Measurements from ENCODE around the gene TYMP. TPM values are rescaled to one million over a fixed set of nuclear protein-coding genes. Genes with fewer than 3 reads are reported as not detected.

Gene TYMP
- total RNA-seq, 4 donors from 2014 or later, result 18.5 to 55.1 (median 39.3) TPM

DNA sequence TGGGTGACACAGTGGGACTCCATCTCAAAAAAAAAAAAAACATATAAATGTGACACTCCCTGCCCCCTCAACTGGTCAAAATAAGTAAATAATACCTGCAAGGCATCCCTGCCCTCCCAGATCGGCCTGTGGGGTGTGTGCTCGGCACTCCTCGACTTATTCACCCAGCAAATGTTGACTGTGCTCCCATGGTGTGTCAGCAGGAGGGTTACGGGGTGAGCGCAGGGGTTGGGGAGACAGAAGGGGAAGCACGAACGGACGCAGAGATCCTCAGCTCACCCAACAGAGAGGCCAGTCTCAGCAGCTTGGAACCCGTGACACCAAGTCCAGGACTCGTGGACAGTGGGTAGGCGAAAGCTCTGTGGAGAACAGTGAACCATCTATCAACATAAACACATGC is 50.1 kb downstream of the TYMP start:
- Histone ChIP-seq H3K4me3 (no peak overlapping the region), H3K27ac (no peak overlapping the region), H3K4me1 (peaks cover 0 to 27% (median 6%) of the 10 kb centered on the region in 3 donors), H3K9me3 (no peaks in the 10 kb centered on the region), H3K36me3 (no peaks in the 10 kb centered on the region), H3K27me3 (peaks cover 61% of the 10 kb centered on the region)
- TF ChIP-seq EP300 (IDR thresholded peaks at IDR 0.05), result no peak
- TF ChIP-seq, protein P1, sequence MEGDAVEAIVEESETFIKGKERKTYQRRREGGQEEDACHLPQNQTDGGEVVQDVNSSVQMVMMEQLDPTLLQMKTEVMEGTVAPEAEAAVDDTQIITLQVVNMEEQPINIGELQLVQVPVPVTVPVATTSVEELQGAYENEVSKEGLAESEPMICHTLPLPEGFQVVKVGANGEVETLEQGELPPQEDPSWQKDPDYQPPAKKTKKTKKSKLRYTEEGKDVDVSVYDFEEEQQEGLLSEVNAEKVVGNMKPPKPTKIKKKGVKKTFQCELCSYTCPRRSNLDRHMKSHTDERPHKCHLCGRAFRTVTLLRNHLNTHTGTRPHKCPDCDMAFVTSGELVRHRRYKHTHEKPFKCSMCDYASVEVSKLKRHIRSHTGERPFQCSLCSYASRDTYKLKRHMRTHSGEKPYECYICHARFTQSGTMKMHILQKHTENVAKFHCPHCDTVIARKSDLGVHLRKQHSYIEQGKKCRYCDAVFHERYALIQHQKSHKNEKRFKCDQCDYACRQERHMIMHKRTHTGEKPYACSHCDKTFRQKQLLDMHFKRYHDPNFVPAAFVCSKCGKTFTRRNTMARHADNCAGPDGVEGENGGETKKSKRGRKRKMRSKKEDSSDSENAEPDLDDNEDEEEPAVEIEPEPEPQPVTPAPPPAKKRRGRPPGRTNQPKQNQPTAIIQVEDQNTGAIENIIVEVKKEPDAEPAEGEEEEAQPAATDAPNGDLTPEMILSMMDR (IDR thresholded peaks at IDR 0.05), result no peak
- TF ChIP-seq POLR2AphosphoS5 (IDR thresholded peaks at IDR 0.05), result no peak
- 60 to 75% methylated on average over 9 to 11 of the region's 11 CpGs for WGBS, 2 donors (ENCODE audit: low coverage in 1 of 2)
- no peak for ATAC-seq

DNA sequence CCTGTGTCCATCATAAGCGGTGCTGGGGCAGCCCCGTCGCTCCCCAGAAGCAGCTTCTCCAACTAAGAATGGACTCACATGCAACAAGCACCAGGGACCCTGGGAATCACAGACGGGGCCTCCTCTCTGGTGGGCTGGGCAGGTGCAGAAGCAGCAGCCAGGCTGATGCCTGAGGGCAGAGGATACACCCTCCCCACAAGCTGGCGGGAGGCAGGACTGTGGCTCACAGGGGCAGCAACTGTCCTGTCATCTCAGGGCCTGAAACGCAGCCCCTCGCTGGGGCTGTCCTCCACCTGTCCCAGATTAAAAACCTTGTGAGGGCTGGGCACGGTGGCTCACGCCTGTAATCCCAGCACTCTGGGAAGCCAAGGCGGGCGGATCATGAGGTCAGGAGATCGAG is 51.9 kb downstream of the TYMP start:
- Histone ChIP-seq H3K4me3 (no peak overlapping the region), H3K27ac (no peak overlapping the region), H3K4me1 (peaks cover 0 to 40% (median 15%) of the 10 kb centered on the region in 3 donors), H3K9me3 (no peaks in the 10 kb centered on the region), H3K36me3 (no peaks in the 10 kb centered on the region), H3K27me3 (peaks cover 43% of the 10 kb centered on the region)
- no peak for ATAC-seq
- no CpG with 5 or more reads among the region's 12 CpGs for WGBS, 2 donors (ENCODE audit: low coverage in 1 of 2)
- TF ChIP-seq POLR2A (IDR thresholded peaks at IDR 0.05), result no peak
- TF ChIP-seq POLR2AphosphoS5 (IDR thresholded peaks at IDR 0.05), result no peak
- no peak for TF ChIP-seq EP300 (IDR thresholded peaks at IDR 0.05)
- TF ChIP-seq, protein P1 (IDR thresholded peaks at IDR 0.05), result no peak

DNA sequence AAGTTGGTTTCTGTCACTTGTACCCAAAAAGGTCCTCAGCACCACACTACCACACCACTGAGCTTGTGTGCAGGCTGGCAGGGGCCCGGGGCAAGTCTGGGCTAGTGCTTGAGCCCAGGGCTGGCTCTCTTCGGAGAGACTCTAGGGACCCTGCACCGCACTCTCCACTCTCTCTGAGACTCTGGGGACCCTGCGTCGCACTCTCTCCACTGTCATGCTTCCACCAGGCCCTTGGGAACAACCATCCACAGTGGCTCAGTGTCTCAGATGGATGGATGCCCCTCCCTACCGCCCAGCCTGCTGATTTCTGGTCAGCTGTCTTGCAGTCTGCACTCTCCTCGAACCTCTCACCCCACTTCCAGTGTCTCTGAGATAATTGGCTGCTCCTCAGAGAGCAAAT is 52.9 kb downstream of the TYMP start:
- Histone ChIP-seq H3K27me3 (peaks cover 33% of the 10 kb centered on the region), H3K36me3 (peaks cover 0 to 2% of the 10 kb centered on the region in 2 donors), H3K27ac (no peak overlapping the region), H3K9me3 (no peaks in the 10 kb centered on the region), H3K4me3 (no peak overlapping the region), H3K4me1 (peaks cover 0 to 43% (median 24%) of the 10 kb centered on the region in 3 donors)
- ATAC-seq, result no peak
- WGBS, 2 donors (ENCODE audit: low coverage in 1 of 2), result 50 to 72% methylated on average over 1 to 6 of the region's 7 CpGs
- TF ChIP-seq POLR2AphosphoS5 (IDR thresholded peaks at IDR 0.05) (no peak), POLR2A (IDR thresholded peaks at IDR 0.05) (no peak), EP300 (IDR thresholded peaks at IDR 0.05) (no peak)
- TF ChIP-seq, protein P1 (IDR thresholded peaks at IDR 0.05), result no peak

Other genes with a start within 250 kb of the TYMP start
- 100 to 1,000 TPM in 2 of 4 donors, 10 to 100 TPM in 2; 93.2 to 207 (median 102) TPM for gene PLXNB2, start 222.4 kb downstream of the TYMP start, total RNA-seq
- 1 to 10 TPM; 2.0 to 4.8 (median 2.8) TPM for gene DENND6B, start 203.0 kb downstream of the TYMP start, total RNA-seq
- gene PPP6R2, start 186.7 kb downstream of the TYMP start, total RNA-seq, result 10 to 100 TPM; 52.2 to 73.5 (median 64.2) TPM
- gene SBF1, start 55.0 kb downstream of the TYMP start, total RNA-seq, result 100 to 1,000 TPM in 1 of 4 donors, 10 to 100 TPM in 3; 63.7 to 122 (median 64.4) TPM
- under 1 TPM in 1 of 4 donors, not detected in 3; 0.40 TPM for gene ADM2, start 48.5 kb downstream of the TYMP start, total RNA-seq
- gene MIOX, start 43.2 kb downstream of the TYMP start, total RNA-seq, result not detected
- gene LMF2, start 22.3 kb downstream of the TYMP start, total RNA-seq, result 10 to 100 TPM; 35.5 to 58.4 (median 45.1) TPM
- 10 to 100 TPM; 34.8 to 45.0 (median 42.1) TPM for gene NCAPH2, start 21.8 kb downstream of the TYMP start, total RNA-seq
- gene SCO2, start 4.4 kb downstream of the TYMP start, total RNA-seq, result 1 to 10 TPM in 2 of 4 donors, not detected in 2; 1.2 to 1.8 TPM
- under 1 TPM in 3 of 4 donors, not detected in 1; 0.08 to 0.31 (median 0.27) TPM for gene KLHDC7B, start 15.9 kb upstream of the TYMP start, total RNA-seq
- gene SYCE3, start 32.9 kb upstream of the TYMP start, total RNA-seq, result not detected
- gene CPT1B, start 48.4 kb upstream of the TYMP start, total RNA-seq, result 10 to 100 TPM in 1 of 4 donors, 1 to 10 TPM in 3; 3.1 to 13.4 (median 6.5) TPM
- gene CHKB, start 52.8 kb upstream of the TYMP start, total RNA-seq, result 10 to 100 TPM; 16.6 to 39.8 (median 33.1) TPM
- 1 to 10 TPM in 3 of 4 donors, under 1 TPM in 1; 0.93 to 3.7 (median 2.3) TPM for gene MAPK8IP2, start 70.8 kb upstream of the TYMP start, total RNA-seq
- gene ARSA, start 98.1 kb upstream of the TYMP start, total RNA-seq, result 10 to 100 TPM; 19.5 to 40.0 (median 21.0) TPM
- 10 to 100 TPM in 2 of 4 donors, 1 to 10 TPM in 2; 5.9 to 20.5 (median 13.0) TPM for gene SHANK3, start 142.8 kb upstream of the TYMP start, total RNA-seq
- not detected for gene ACR, start 208.2 kb upstream of the TYMP start, total RNA-seq